ENCODE data around the gene RPL15.

Gene RPL15

DNA sequence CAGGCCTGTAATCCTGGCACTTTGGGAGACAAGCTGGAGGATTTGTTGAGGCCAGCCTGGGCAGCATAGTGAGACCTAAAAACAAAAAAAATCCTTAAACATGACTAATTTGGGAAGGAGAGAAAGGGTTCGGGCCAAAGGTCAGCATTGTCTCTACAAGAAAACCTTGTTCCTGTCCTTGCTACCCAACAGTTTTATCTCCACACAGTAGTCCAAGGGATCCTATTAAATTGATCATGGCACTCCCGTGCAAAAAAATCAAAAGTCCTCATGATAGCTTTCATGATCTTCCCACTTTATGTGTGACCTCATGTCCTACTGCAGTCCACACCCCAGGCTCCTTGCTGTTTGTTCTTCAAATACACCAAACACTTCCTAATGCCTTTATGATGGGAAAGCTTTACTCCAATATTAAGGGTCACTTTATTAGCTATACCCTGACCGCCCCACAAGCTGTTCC, 4.2 kb downstream of the RPL15 start (continued):
- TF ChIP-seq, protein P1, sequence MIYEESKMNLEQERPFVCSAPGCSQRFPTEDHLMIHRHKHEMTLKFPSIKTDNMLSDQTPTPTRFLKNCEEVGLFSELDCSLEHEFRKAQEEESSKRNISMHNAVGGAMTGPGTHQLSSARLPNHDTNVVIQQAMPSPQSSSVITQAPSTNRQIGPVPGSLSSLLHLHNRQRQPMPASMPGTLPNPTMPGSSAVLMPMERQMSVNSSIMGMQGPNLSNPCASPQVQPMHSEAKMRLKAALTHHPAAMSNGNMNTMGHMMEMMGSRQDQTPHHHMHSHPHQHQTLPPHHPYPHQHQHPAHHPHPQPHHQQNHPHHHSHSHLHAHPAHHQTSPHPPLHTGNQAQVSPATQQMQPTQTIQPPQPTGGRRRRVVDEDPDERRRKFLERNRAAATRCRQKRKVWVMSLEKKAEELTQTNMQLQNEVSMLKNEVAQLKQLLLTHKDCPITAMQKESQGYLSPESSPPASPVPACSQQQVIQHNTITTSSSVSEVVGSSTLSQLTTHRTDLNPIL (CRISPR knock-in tag; IDR thresholded peaks at IDR 0.05; ENCODE audit: low read depth) = 0 out of 2 replicates have a peak, but pooled peaks have one; percentile 62
- TF ChIP-seq GLIS3 (CRISPR knock-in tag; IDR thresholded peaks at IDR 0.05) (peak; percentile 69; the same call in 1 of the 2 replicates), ZC3H10 (CRISPR knock-in tag; IDR thresholded peaks at IDR 0.05) (no peak), ESRRG (CRISPR knock-in tag; IDR thresholded peaks at IDR 0.05) (peak; percentile 79; the same call in 1 of the 2 replicates)

DNA sequence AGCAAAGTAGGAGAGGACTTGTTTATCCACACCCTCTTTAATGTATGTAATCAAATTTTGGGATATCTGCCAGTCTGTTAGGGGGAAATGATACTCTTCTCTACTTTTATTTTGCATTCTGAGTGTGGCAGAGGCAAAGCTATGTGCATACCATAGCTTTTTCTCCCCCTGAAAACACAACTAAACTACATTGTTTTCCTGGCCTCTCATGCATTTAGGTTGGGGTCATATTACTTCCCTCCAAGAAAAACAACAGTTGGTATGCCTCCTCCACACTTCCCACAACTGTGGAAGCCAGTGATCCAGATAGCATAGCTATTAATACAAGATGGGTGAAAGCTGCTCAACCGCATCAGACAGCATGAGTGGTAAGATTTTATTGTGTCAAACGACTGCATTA, 6.9 kb downstream of the RPL15 start:
- TF ChIP-seq OSR1 (CRISPR knock-in tag; IDR thresholded peaks at IDR 0.05) (no peak), SNAI2 (CRISPR knock-in tag; IDR thresholded peaks at IDR 0.05) (no peak), ZNF70 (CRISPR knock-in tag; IDR thresholded peaks at IDR 0.05) (no peak), TCF4 (CRISPR knock-in tag; IDR thresholded peaks at IDR 0.05; ENCODE audit: borderline replicate concordance) (no peak), PPARA (CRISPR knock-in tag; IDR thresholded peaks at IDR 0.05; ENCODE audit: borderline replicate concordance) (no peak), ZNF565 (CRISPR knock-in tag; conservative IDR thresholded peaks at IDR 0.05; ENCODE audit: low read depth) (no peak)
- TF ChIP-seq, protein P2, sequence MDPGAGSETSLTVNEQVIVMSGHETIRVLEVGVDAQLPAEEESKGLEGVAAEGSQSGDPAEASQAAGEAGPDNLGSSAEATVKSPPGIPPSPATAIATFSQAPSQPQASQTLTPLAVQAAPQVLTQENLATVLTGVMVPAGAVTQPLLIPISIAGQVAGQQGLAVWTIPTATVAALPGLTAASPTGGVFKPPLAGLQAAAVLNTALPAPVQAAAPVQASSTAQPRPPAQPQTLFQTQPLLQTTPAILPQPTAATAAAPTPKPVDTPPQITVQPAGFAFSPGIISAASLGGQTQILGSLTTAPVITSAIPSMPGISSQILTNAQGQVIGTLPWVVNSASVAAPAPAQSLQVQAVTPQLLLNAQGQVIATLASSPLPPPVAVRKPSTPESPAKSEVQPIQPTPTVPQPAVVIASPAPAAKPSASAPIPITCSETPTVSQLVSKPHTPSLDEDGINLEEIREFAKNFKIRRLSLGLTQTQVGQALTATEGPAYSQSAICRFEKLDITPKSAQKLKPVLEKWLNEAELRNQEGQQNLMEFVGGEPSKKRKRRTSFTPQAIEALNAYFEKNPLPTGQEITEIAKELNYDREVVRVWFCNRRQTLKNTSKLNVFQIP (CRISPR knock-in tag; IDR thresholded peaks at IDR 0.05; ENCODE audit: borderline replicate concordance, low read depth) = no peak
- peak; percentile 48 for ATAC-seq

DNA sequence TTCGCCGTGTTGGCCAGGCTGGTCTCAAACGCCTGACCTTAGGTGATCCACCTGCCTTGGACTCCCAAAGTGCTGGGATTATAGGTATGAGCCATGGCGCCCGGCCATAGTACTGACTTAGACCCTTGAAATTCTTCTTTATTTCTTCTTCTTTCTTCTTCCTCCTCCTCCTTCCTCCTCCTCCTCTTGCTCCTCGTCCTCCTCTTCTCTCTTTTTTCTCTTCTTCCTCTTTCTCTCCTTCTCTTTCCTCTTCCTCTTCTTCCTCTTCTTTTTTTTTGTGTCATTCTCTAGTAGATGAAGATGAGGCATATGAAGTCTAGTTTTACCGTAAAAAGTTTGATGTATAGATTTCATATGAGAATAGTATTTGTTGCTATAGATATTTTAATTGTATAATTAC, 9.3 kb downstream of the RPL15 start:
- TF ChIP-seq PPARA (CRISPR knock-in tag; IDR thresholded peaks at IDR 0.05; ENCODE audit: borderline replicate concordance) (no peak), SNAI2 (CRISPR knock-in tag; IDR thresholded peaks at IDR 0.05) (no peak), RARB (CRISPR knock-in tag; IDR thresholded peaks at IDR 0.05) (no peak), GLIS3 (CRISPR knock-in tag; IDR thresholded peaks at IDR 0.05) (no peak), ESRRG (CRISPR knock-in tag; IDR thresholded peaks at IDR 0.05) (no peak), ZFP30 (CRISPR knock-in tag; IDR thresholded peaks at IDR 0.05) (no peak), ZNF565 (CRISPR knock-in tag; conservative IDR thresholded peaks at IDR 0.05; ENCODE audit: low read depth) (no peak), ISL1 (CRISPR knock-in tag; IDR thresholded peaks at IDR 0.05) (no peak)
- TF ChIP-seq, protein P2 (CRISPR knock-in tag; IDR thresholded peaks at IDR 0.05; ENCODE audit: borderline replicate concordance, low read depth) = no peak
- TF ChIP-seq, protein P3, sequence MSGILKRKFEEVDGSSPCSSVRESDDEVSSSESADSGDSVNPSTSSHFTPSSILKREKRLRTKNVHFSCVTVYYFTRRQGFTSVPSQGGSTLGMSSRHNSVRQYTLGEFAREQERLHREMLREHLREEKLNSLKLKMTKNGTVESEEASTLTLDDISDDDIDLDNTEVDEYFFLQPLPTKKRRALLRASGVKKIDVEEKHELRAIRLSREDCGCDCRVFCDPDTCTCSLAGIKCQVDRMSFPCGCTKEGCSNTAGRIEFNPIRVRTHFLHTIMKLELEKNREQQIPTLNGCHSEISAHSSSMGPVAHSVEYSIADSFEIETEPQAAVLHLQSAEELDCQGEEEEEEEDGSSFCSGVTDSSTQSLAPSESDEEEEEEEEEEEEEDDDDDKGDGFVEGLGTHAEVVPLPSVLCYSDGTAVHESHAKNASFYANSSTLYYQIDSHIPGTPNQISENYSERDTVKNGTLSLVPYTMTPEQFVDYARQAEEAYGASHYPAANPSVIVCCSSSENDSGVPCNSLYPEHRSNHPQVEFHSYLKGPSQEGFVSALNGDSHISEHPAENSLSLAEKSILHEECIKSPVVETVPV (CRISPR knock-in tag; IDR thresholded peaks at IDR 0.05) = no peak

DNA sequence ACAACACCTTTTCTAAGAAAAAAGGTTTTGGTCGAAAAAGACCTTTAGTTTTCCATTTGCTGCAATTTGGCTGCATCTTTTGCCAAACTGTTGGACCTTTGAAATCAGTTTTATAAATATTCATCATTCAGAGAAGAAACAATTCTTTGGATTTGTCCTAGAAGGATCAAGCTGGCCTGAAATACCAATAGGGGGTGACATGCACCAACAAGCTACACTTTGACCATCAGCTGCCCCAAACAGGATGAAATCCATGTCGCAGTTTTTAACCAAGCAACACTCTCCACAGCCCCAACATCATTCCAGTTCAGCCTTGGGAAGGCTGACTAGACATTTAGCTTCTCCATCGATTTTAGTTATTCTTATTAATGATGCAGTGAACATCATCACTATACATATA, 9.8 kb downstream of the RPL15 start:
- TF ChIP-seq ESRRG (CRISPR knock-in tag; IDR thresholded peaks at IDR 0.05) (no peak), GLIS3 (CRISPR knock-in tag; IDR thresholded peaks at IDR 0.05) (no peak), ZNF70 (CRISPR knock-in tag; IDR thresholded peaks at IDR 0.05) (no peak)
- ATAC-seq = 0 out of 3 replicates have a peak, but pooled peaks have one; percentile 36

More for the DNA sequence above, 9.3 kb downstream of the RPL15 start:
- ATAC-seq = no peak

DNA sequence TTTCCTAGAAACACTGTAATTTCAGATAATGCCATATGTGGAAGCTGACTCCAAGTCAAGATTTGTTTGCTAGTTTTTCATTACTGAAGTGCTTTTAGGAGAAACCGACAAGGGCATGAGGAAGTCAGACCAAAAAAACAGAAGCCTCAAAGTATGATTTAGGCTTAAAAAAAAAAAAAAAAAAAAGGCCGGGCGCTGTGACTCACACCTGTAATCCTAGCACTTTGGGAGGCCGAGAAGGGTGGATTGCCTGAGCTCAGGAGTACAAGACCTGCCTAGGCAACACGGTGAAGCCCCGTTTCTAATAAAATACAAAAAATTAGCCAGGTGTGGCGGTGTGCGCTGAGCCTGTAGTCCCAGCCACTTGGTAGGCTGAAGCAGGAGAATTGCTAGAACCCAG, 11.6 kb downstream of the RPL15 start:
- no peak for TF ChIP-seq ZFP3 (CRISPR knock-in tag; IDR thresholded peaks at IDR 0.05)
- no peak for TF ChIP-seq ARNTL (CRISPR knock-in tag; IDR thresholded peaks at IDR 0.05; ENCODE audit: borderline replicate concordance, low read depth)
- TF ChIP-seq CSDC2 (CRISPR knock-in tag; IDR thresholded peaks at IDR 0.05) = no peak
- no peak for TF ChIP-seq SNAI2 (CRISPR knock-in tag; IDR thresholded peaks at IDR 0.05)
- TF ChIP-seq, protein P4, sequence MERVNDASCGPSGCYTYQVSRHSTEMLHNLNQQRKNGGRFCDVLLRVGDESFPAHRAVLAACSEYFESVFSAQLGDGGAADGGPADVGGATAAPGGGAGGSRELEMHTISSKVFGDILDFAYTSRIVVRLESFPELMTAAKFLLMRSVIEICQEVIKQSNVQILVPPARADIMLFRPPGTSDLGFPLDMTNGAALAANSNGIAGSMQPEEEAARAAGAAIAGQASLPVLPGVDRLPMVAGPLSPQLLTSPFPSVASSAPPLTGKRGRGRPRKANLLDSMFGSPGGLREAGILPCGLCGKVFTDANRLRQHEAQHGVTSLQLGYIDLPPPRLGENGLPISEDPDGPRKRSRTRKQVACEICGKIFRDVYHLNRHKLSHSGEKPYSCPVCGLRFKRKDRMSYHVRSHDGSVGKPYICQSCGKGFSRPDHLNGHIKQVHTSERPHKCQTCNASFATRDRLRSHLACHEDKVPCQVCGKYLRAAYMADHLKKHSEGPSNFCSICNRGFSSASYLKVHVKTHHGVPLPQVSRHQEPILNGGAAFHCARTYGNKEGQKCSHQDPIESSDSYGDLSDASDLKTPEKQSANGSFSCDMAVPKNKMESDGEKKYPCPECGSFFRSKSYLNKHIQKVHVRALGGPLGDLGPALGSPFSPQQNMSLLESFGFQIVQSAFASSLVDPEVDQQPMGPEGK (CRISPR knock-in tag; IDR thresholded peaks at IDR 0.05; ENCODE audit: borderline replicate concordance) = no peak
- no peak for TF ChIP-seq ZNF70 (CRISPR knock-in tag; IDR thresholded peaks at IDR 0.05)
- no peak for TF ChIP-seq RARB (CRISPR knock-in tag; IDR thresholded peaks at IDR 0.05)
- no peak for TF ChIP-seq ZNF8 (CRISPR knock-in tag; IDR thresholded peaks at IDR 0.05)
- TF ChIP-seq BACH2 (CRISPR knock-in tag; IDR thresholded peaks at IDR 0.05; ENCODE audit: borderline replicate concordance) = no peak
- TF ChIP-seq, protein P1 (CRISPR knock-in tag; IDR thresholded peaks at IDR 0.05; ENCODE audit: low read depth) = no peak
- no peak for TF ChIP-seq ISL1 (CRISPR knock-in tag; IDR thresholded peaks at IDR 0.05)
- no peak for TF ChIP-seq ZC3H10 (CRISPR knock-in tag; IDR thresholded peaks at IDR 0.05)
- no peak for TF ChIP-seq TOX (CRISPR knock-in tag; IDR thresholded peaks at IDR 0.05; ENCODE audit: borderline replicate concordance)
- no peak for TF ChIP-seq ZFP30 (CRISPR knock-in tag; IDR thresholded peaks at IDR 0.05)
- no peak for ATAC-seq
